ENCODE measurements around the gene SFXN2.
"Not testable (repeated sequence)": the region's sequence is repeated elsewhere in the genome, so short reads cannot be mapped to it uniquely, and the experiment has no call there.

Gene SFXN2

GRCh38 chr10:102683736-102684135 is 30.7 kb upstream of the SFXN2 start:
- FAIRE-seq (no peak), DNase-seq (ENCODE audit: insufficient read length) (no peak)
- TF ChIP-seq POLR2AphosphoS5 (IDR thresholded peaks at IDR 0.05; ENCODE audit: low read depth, low read length) = no peak
- no peak for TF ChIP-seq POLR2A (IDR thresholded peaks at IDR 0.05; ENCODE audit: low read depth, low read length)
- TF ChIP-seq TAF1 (IDR thresholded peaks at IDR 0.05; ENCODE audit: borderline replicate concordance, low read depth, low read length) = no peak

- no peak for FAIRE-seq
- no peak for TF ChIP-seq POLR2AphosphoS5 (IDR thresholded peaks at IDR 0.05; ENCODE audit: low read depth, low read length)
- TF ChIP-seq POLR2A (IDR thresholded peaks at IDR 0.05; ENCODE audit: low read depth, low read length) = no peak
- TF ChIP-seq TAF1 (IDR thresholded peaks at IDR 0.05; ENCODE audit: borderline replicate concordance, low read depth, low read length) = no peak
- no peak for DNase-seq (ENCODE audit: insufficient read length)
Measured at GRCh38 chr10:102691285-102692066, 23.0 kb upstream of the SFXN2 start.

- DNase-seq (ENCODE audit: insufficient read length); FAIRE-seq: not testable (repeated sequence)
Measured at GRCh38 chr10:102695401-102695800, 19.0 kb upstream of the SFXN2 start.

- DNase-seq (ENCODE audit: insufficient read length) (no peak), FAIRE-seq (no peak)
- TF ChIP-seq POLR2A (IDR thresholded peaks at IDR 0.05; ENCODE audit: low read depth, low read length) = no peak
- TF ChIP-seq POLR2AphosphoS5 (IDR thresholded peaks at IDR 0.05; ENCODE audit: low read depth, low read length) = no peak
- no peak for TF ChIP-seq TAF1 (IDR thresholded peaks at IDR 0.05; ENCODE audit: borderline replicate concordance, low read depth, low read length)
Measured at GRCh38 chr10:102696736-102697135, 17.7 kb upstream of the SFXN2 start.

- FAIRE-seq (peak; percentile 36), DNase-seq (ENCODE audit: insufficient read length) (no peak)
- TF ChIP-seq POLR2AphosphoS5 (IDR thresholded peaks at IDR 0.05; ENCODE audit: low read depth, low read length) (no peak), POLR2A (IDR thresholded peaks at IDR 0.05; ENCODE audit: low read depth, low read length) (no peak), TAF1 (IDR thresholded peaks at IDR 0.05; ENCODE audit: borderline replicate concordance, low read depth, low read length) (no peak)
Measured at GRCh38 chr10:102698894-102699293, 15.5 kb upstream of the SFXN2 start.

- no peak for DNase-seq (ENCODE audit: insufficient read length)
- TF ChIP-seq TAF1 (IDR thresholded peaks at IDR 0.05; ENCODE audit: borderline replicate concordance, low read depth, low read length) (no peak), POLR2AphosphoS5 (IDR thresholded peaks at IDR 0.05; ENCODE audit: low read depth, low read length) (no peak), POLR2A (IDR thresholded peaks at IDR 0.05; ENCODE audit: low read depth, low read length) (no peak)
- peak; percentile 38 for FAIRE-seq
Measured at GRCh38 chr10:102701272-102701671, 13.2 kb upstream of the SFXN2 start.

- no peak for FAIRE-seq
- no peak for TF ChIP-seq POLR2A (IDR thresholded peaks at IDR 0.05; ENCODE audit: low read depth, low read length)
- no peak for TF ChIP-seq POLR2AphosphoS5 (IDR thresholded peaks at IDR 0.05; ENCODE audit: low read depth, low read length)
- no peak for TF ChIP-seq TAF1 (IDR thresholded peaks at IDR 0.05; ENCODE audit: borderline replicate concordance, low read depth, low read length)
- DNase-seq (ENCODE audit: insufficient read length) = no peak
Measured at GRCh38 chr10:102701796-102702195, 12.6 kb upstream of the SFXN2 start.

GRCh38 chr10:102702742-102703141 is 11.7 kb upstream of the SFXN2 start:
- no peak for FAIRE-seq
- TF ChIP-seq POLR2A (IDR thresholded peaks at IDR 0.05; ENCODE audit: low read depth, low read length) (no peak), TAF1 (IDR thresholded peaks at IDR 0.05; ENCODE audit: borderline replicate concordance, low read depth, low read length) (no peak), POLR2AphosphoS5 (IDR thresholded peaks at IDR 0.05; ENCODE audit: low read depth, low read length) (no peak)
- DNase-seq (ENCODE audit: insufficient read length) = no peak

- DNase-seq (ENCODE audit: insufficient read length) (no peak), FAIRE-seq (no peak)
Measured at GRCh38 chr10:102704915-102705314, 9.5 kb upstream of the SFXN2 start.

GRCh38 chr10:102705531-102705930 is 8.9 kb upstream of the SFXN2 start:
- TF ChIP-seq TAF1 (IDR thresholded peaks at IDR 0.05; ENCODE audit: borderline replicate concordance, low read depth, low read length) (no peak), POLR2AphosphoS5 (IDR thresholded peaks at IDR 0.05; ENCODE audit: low read depth, low read length) (no peak), POLR2A (IDR thresholded peaks at IDR 0.05; ENCODE audit: low read depth, low read length) (no peak)
- FAIRE-seq (peak; percentile 9), DNase-seq (ENCODE audit: insufficient read length) (no peak)

More at GRCh38 chr10:102704915-102705314, 9.5 kb upstream of the SFXN2 start:
- TF ChIP-seq TAF1 (IDR thresholded peaks at IDR 0.05; ENCODE audit: borderline replicate concordance, low read depth, low read length) (no peak), POLR2A (IDR thresholded peaks at IDR 0.05; ENCODE audit: low read depth, low read length) (no peak), POLR2AphosphoS5 (IDR thresholded peaks at IDR 0.05; ENCODE audit: low read depth, low read length) (no peak)

GRCh38 chr10:102710609-102711008 is 3.8 kb upstream of the SFXN2 start:
- no peak for TF ChIP-seq POLR2AphosphoS5 (IDR thresholded peaks at IDR 0.05; ENCODE audit: low read depth, low read length)
- no peak for TF ChIP-seq POLR2A (IDR thresholded peaks at IDR 0.05; ENCODE audit: low read depth, low read length)
- no peak for TF ChIP-seq TAF1 (IDR thresholded peaks at IDR 0.05; ENCODE audit: borderline replicate concordance, low read depth, low read length)
- DNase-seq (ENCODE audit: insufficient read length) (no peak), FAIRE-seq (peak; percentile 5)

GRCh38 chr10:102712089-102712488 is 2.3 kb upstream of the SFXN2 start:
- FAIRE-seq (peak; percentile 38), DNase-seq (ENCODE audit: insufficient read length) (no peak)
- TF ChIP-seq TAF1 (IDR thresholded peaks at IDR 0.05; ENCODE audit: borderline replicate concordance, low read depth, low read length) (no peak), POLR2AphosphoS5 (IDR thresholded peaks at IDR 0.05; ENCODE audit: low read depth, low read length) (no peak), POLR2A (IDR thresholded peaks at IDR 0.05; ENCODE audit: low read depth, low read length) (no peak)

Measured in GM12892 (cell line).